ENCODE data around the gene GHDC. TPM values are rescaled to one million over a fixed set of nuclear protein-coding genes. Genes with fewer than 3 reads are reported as not detected.
"Not testable (repeated sequence)": the region's sequence is repeated elsewhere in the genome, so short reads cannot be mapped to it uniquely, and the experiment has no call there.

The GHDC gene
- 14.8 and 33.8 TPM in 2 replicates for total RNA-seq (ENCODE audit: low replicate concordance)

GRCh38 chr17:42193969-42194899, at the start of gene GHDC:
GHDC (minus strand) TSS chr17:42194494; CDS start chr17:42193581, 913 bp downstream.
- peak within 1 kb of the TSS; percentile 81 for H3K4me3 ChIP-seq (ENCODE audit: low read depth, low read length)
- no peak for TF ChIP-seq CTCF (IDR thresholded peaks at IDR 0.05; ENCODE audit: insufficient read depth, low read length)
- peak; percentile 68 for DNase-seq (ENCODE audit: low read depth)

- no peak for DNase-seq (ENCODE audit: low read depth)
- H3K4me3 ChIP-seq (ENCODE audit: low read depth, low read length): no peak overlapping the region
- no peak for TF ChIP-seq CTCF (IDR thresholded peaks at IDR 0.05; ENCODE audit: insufficient read depth, low read length)
These were observed 49.2 kb upstream of the GHDC start for GRCh38 chr17:42243493-42243982.

- no peak overlapping the region for H3K4me3 ChIP-seq (ENCODE audit: low read depth, low read length)
- no peak for TF ChIP-seq CTCF (IDR thresholded peaks at IDR 0.05; ENCODE audit: insufficient read depth, low read length)
- DNase-seq (ENCODE audit: low read depth): no peak
These were observed 47.6 kb upstream of the GHDC start for GRCh38 chr17:42241871-42242270.

- H3K4me3 ChIP-seq (ENCODE audit: low read depth, low read length): not testable (repeated sequence)
- peak; percentile 18 for DNase-seq (ENCODE audit: low read depth)
These were observed 46.6 kb upstream of the GHDC start for GRCh38 chr17:42240863-42241262.

- TF ChIP-seq CTCF (IDR thresholded peaks at IDR 0.05; ENCODE audit: insufficient read depth, low read length): no peak
- DNase-seq (ENCODE audit: low read depth): peak; percentile 24
- no peak overlapping the region for H3K4me3 ChIP-seq (ENCODE audit: low read depth, low read length)
These were observed 45.9 kb upstream of the GHDC start for GRCh38 chr17:42240201-42240600.

GRCh38 chr17:42239576-42239975, 45.3 kb upstream of the GHDC start:
- not testable (repeated sequence) for DNase-seq (ENCODE audit: low read depth); H3K4me3 ChIP-seq (ENCODE audit: low read depth, low read length)

GRCh38 chr17:42236760-42237159, 42.5 kb upstream of the GHDC start:
- no peak for TF ChIP-seq CTCF (IDR thresholded peaks at IDR 0.05; ENCODE audit: insufficient read depth, low read length)
- H3K4me3 ChIP-seq (ENCODE audit: low read depth, low read length): no peak overlapping the region
- no peak for DNase-seq (ENCODE audit: low read depth)

Measured in fibroblast of the aortic adventitia (primary cell).